NCI-H345 treated with DMSO at 0.1 percent for 48 hours (cell line): Measurements from ENCODE around the gene NEMP2.
"Not testable (repeated sequence)": the region's sequence is repeated elsewhere in the genome, so short reads cannot be mapped to it uniquely, and the experiment has no call there.

Source experiments
- DNase-seq: peaks from one replicate; lab custom pipeline; 2025; ENCODE audit not compliant: unreplicated experiment; lab: John Stamatoyannopoulos, UW

The NEMP2 gene

GRCh38 chr2:190494600-190495227, 39.8 kb downstream of the NEMP2 start:
- DNase-seq, result not testable (repeated sequence)

DNA sequence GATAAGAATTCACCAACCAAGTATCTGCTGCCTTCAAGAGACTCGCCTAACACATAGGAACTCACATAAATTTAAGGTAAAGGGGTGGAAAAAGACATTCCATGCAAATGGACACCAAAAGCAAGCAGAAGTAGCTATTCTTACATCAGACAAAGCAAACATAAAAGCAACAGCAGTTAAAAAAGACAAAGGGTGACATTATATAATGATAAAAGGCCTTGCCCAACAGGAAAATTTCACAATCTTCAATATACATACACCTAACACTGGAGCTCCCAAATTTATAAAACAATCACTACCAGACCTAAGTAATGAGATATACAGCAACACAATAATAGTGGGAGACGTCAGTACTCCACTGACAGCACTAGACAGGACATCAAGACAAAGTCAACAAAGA, 41.4 kb downstream of the NEMP2 start:
- DNase-seq, result no peak

DNA sequence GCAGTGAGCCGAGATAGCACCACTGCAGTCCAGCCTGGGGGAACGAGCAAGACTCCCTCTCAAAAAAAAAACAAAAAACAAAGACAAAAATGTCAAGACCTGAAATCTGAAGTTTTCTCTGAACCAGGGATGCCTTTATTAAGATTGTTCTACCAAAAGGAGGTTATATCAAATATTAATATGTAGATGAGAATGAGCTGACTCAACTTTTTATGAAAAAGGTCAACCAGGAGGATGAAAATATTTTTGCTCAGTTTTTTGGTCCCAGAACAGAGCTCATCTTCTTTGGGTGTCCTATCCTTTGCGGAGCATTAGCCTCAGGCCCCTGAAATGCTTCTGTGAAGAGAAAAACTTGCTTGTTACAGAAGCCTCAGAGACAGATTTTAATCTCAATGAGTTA, 44.0 kb downstream of the NEMP2 start:
- no peak for DNase-seq

DNA sequence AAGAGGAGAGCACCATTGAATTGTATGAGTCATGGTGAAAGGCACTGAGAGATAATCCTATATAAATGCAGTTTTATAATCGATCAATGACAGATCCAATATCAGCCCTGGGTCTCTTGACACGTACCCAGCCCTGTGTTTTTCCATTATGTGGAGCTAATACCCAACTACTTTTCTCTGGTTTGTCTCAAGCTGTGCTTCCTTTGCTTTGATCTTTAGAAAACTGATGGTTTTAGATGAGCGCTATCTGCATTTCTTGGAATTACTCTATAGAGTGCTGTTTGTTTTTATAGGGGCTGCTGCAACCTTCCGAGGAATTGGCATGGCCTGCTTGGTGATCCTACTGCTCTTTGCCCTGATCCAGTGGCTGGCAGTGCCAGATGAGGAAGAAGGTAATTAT, 45.0 kb downstream of the NEMP2 start:
- DNase-seq, result no peak

DNA sequence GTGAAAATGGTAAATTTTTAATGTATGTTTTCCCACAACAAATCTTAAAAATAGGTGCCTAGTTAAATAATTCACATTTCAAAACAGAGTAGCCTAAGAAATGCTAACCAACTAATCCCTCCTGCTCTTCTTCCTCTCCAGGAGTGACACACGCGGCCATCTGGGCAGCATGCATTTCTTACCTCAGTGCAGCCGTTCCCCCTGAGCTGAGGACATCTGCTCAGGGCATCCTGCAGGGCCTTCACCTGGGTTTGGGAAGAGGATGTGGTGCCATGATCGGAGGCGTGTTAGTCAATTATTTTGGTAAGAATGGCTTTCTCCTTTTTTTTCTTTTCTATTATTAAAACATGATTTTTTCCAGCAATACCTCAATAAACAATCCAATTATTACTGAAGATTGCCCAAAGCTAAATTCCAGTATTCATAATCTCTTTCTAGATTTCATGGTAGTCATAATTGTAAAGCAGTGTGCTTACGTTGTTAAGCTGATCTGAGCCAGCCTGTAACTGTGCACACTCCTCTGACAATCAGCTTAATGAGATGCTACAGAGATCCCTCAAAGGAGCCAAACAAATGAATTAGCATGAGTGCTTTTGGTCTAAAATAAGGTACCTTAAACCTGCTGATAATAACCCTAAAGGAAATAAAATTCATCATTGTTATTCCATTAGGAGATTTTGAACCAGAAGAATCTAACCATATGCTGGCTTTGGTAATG, 45.8 kb downstream of the NEMP2 start:
- DNase-seq, result no peak

GRCh38 chr2:190486037-190486623, 48.4 kb downstream of the NEMP2 start:
- DNase-seq, result no peak

GRCh38 chr2:190482451-190482850, 52.1 kb downstream of the NEMP2 start:
- DNase-seq, result no peak

- no peak for DNase-seq
Measured at GRCh38 chr2:190481339-190481738, 53.2 kb downstream of the NEMP2 start.

GRCh38 chr2:190478572-190479195, 55.8 kb downstream of the NEMP2 start:
- DNase-seq, result no peak

- peak; percentile 56 for DNase-seq
Measured at GRCh38 chr2:190477661-190478454, 56.7 kb downstream of the NEMP2 start.

DNA sequence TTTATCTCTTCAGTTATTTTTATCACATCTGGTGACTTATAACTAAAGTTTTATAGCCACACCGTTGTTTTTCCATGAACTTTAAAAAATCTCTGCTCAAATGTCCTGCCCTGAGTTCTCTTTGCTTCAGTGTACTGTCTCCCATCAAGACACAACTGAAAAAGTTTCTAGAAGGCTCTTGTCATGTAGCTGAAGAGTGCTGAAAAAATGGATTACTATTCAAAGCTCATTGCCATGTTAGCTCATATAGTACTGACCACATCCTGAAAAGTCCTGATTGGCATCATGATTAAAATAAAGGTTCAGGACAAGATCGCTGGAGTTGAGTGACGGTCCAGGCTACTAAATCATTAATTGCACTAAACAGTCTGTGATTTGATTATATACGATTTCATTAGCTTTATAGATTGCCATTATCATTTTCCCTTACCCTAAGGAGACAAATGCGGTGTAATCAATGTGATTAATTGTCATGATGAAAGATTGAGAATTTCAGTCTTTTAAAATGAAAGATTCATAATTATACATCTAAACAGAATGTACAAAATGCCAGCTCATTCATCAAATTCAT, 64.2 kb downstream of the NEMP2 start:
- DNase-seq, result peak; percentile 60

- peak; percentile 95 for DNase-seq
Measured at GRCh38 chr2:190469771-190470170, 64.8 kb downstream of the NEMP2 start.

GRCh38 chr2:190468814-190469569, 65.5 kb downstream of the NEMP2 start:
- peak; percentile 99 for DNase-seq

- not testable (repeated sequence) for DNase-seq
Measured at GRCh38 chr2:190468354-190468753, 66.2 kb downstream of the NEMP2 start.

DNA sequence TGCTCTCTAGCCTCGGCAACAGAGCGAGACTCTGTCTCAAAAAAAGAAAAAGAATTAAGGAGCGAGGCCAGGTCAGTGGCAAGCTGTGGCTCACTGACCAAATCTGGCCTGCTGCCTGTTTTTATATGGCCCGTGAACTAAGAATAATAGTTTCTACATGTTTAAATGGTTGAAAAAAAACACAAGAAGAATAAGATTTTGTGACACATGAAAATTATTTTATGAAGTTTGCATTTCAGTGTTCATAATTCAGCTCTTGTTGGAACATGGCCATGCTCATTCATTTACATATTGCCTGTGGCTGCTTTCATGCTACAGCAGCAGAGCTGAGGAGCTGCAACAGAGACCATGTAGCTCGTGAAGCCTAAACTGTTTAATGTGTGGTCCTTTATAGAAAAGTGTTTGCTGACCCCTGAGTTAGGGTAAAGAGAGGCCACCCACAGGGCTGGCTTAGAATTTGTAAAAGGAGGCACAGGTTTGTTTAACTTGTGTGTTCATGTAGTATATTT, 66.9 kb downstream of the NEMP2 start:
- DNase-seq, result peak; percentile 73

- peak; percentile 13 for DNase-seq
Measured at GRCh38 chr2:190466819-190467446, 67.6 kb downstream of the NEMP2 start.

DNA sequence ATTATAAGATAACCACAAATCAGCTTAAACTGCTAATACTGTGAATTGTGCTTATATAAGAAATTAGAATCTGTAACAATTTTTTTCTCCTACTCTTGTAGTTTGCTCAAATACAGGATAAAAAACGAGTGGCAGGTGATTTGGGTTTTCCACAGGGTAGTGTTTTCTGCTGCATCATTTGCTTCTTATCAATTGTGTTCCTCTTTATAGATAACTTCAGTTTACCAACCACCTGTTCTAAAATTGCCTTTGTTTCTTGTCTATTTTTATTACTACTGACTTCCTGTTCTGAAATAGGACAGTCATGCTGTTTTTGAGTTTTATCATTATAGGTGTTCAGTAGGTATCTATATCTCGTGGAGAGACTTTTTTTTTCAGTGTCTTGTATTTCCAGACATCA, 69.5 kb downstream of the NEMP2 start:
- DNase-seq, result no peak

DNA sequence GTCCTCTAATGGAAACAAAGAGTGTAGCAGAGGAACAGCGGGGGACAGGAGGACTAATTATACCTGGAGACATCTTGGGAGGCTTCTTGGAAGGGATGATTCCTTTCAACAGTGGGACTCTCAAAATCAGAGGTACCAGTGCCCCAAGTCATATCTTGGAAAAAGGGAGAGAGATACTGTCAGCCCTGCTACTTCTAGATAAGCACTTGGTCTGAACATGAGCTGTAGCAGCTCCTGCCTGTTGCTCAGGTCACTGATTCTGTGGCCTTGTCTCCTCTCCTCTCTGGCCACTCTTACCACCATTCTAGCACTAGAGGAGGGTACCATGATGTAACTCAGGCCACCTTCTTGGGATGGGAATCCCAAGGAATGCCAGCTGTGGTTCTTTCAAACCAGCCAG, 71.9 kb downstream of the NEMP2 start:
- DNase-seq, result no peak

DNA sequence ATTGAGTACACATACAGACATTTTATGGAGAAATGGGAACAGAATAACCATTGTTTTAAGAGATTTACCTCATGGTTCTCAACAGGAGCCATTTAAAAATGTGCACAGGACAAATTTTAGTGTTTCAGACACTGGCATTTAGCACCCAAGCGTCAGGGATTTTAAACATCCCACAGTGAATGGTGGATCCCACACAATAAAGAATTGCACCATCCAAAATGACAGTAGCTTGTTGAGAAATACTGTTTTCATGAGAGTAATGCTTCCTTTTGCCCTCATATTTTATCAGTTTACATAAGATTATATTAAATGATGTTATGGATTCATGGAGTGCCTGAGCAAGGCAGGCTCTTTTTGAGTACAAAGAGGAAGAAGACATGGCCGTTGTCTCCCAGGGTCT, 72.3 kb downstream of the NEMP2 start:
- no peak for DNase-seq
